ENCODE data around the gene CCDC117.

CCDC117 gene

DNA sequence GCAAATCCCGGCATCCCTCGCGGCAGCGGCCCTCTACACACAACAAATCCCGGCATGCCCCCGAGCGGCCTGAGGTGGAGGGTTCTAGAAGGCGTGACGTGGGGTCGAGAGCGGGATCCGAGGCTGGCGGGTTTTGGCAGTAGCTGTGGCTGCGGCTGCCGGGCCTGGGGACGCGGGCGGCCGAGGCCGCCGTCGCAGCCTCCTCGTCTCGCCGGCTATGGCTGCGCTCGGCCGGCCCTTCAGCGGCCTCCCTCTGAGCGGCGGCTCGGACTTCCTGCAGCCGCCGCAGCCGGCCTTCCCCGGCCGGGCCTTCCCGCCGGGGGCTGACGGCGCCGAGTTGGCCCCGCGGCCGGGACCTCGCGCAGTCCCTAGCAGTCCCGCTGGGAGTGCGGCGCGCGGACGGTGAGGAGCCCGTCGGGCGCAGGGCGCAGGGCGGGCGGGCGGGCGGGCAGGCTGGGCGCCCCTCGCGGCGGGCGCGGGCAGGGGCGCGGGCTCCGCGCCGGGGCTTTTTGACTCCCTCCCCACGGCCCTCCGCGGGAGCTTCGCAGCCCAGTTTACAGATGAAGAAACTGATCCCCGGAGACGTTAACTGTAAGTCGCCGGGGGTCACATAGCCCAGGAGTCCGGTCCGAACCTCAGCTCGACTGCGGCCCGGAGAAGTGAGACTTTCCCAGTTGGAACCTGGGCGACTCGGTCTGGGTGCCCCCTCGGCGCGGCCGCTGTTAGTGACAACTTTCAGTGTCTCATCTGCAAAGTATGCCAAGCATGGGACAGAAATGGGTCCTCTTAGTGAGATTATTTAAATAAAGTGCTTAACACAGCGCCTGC lies at the start of gene CCDC117:
TSS of gene CCDC117 (plus strand) at position 63 of the 828 bp plus-strand sequence. CDS start at position 218, 155 bp downstream.
- peak within 1 kb of the TSS; percentile 99 to 100 for H3K27ac ChIP-seq
- TF ChIP-seq, protein P1, sequence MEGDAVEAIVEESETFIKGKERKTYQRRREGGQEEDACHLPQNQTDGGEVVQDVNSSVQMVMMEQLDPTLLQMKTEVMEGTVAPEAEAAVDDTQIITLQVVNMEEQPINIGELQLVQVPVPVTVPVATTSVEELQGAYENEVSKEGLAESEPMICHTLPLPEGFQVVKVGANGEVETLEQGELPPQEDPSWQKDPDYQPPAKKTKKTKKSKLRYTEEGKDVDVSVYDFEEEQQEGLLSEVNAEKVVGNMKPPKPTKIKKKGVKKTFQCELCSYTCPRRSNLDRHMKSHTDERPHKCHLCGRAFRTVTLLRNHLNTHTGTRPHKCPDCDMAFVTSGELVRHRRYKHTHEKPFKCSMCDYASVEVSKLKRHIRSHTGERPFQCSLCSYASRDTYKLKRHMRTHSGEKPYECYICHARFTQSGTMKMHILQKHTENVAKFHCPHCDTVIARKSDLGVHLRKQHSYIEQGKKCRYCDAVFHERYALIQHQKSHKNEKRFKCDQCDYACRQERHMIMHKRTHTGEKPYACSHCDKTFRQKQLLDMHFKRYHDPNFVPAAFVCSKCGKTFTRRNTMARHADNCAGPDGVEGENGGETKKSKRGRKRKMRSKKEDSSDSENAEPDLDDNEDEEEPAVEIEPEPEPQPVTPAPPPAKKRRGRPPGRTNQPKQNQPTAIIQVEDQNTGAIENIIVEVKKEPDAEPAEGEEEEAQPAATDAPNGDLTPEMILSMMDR (IDR thresholded peaks at IDR 0.05): no peak
- peak; percentile 93 for DNase-seq (ENCODE audit: low spot score)
- H3K4me3 ChIP-seq: peak within 1 kb of the TSS; percentile 94

DNA sequence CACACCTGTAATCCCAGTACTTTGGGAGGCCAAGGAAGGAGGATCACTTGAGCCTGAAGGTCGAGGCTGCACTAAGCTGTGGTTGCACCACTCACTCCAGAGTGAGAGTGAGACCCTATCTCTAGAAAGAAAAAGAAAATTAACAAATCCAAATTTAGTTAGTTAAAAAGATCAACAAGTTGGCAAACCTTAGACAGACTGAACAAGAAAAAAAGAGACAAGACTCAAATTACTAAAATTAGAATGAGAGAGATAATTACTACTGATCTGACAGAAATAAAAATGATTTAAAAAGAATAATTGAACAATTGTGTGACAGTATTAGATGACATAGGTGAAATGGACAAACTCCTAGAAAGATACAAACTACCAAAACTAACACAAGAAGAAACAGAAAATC lies 44.5 kb upstream of the CCDC117 start:
- Histone ChIP-seq H3K27ac (no peak overlapping the region), H3K4me3 (no peak overlapping the region)
- TF ChIP-seq, protein P1 (IDR thresholded peaks at IDR 0.05): no peak
- no peak for DNase-seq (ENCODE audit: low spot score)

DNA sequence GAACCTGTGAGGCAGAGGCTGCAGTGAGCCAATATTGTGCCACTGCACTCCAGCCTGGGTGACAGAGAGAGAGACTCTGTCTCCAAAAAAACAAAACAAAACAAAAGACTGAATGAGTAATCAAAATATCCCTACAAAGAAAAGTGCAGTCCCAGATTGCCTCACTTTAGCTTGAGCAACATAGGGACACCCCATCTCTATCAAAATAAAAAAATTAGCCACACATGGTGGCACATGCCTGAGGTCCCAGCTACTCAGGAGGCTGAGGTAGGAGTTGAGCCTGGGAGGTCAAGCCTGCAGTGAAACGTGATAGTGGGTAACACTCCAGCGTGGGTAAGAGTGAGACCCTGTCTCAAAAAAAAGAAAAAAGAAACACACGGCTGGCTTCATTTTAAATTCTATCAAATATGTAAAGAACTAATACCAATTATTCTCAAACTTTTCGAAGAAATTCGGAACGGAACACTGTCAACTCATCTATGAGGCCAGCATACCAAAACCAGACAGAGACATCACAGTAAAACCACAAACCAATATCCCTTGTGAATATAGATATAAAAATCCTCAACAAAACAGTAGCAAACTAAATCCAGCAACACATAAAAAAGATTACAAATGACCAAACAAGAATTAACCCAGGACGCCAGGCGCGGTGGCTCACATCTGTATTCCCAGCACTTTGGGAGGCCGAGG lies 43.7 kb upstream of the CCDC117 start:
- Histone ChIP-seq H3K27ac (no peak overlapping the region), H3K4me3 (no peak overlapping the region)
- DNase-seq (ENCODE audit: low spot score): no peak
- TF ChIP-seq, protein P1 (IDR thresholded peaks at IDR 0.05): no peak

DNA sequence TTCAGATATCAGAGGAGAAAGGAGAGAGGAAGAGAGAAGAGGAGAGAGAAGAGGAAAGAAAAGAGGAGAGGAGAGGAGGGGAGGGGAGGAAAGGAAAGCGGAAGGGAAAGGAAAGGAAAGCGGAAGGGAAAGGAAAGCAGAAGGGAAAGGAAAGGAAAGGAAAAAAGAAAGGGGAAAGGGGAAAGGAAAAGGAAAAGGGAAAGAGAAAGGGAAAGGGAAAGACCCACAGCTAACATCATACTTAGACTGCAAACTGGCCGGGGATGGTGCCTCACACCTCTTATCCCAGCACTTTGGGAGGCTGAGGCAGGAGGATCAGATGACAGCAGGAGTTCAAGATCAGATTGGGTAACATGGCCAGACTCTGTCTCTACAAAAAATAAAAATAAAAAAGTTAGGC lies 42.3 kb upstream of the CCDC117 start:
- H3K27ac ChIP-seq: no peak overlapping the region
- TF ChIP-seq, protein P1 (IDR thresholded peaks at IDR 0.05): no peak

DNA sequence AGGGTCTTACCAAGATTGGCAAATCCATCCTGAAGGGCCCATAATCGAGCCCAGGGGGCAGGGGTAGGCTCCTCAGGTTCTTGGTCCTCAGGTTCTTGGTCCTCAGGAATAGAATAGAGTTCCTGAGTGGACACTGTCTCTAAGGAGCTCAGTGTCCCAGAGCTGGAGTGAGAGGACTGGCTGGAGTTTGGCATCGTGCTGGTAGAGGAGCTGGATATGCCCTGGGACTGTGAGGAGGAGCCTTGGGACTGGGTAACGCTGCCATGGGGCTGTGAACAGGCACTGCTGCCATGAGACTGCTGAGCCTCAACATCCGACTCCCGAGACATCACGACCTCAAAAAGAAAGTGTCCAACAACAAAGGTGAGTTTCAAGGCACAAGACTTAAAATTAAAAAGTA lies 38.1 kb upstream of the CCDC117 start:
- H3K4me3 ChIP-seq: no peak overlapping the region
- TF ChIP-seq, protein P1 (IDR thresholded peaks at IDR 0.05): no peak
- no peak for DNase-seq (ENCODE audit: low spot score)
- H3K27ac ChIP-seq: no peak overlapping the region

More for the DNA sequence above, 42.3 kb upstream of the CCDC117 start:
- DNase-seq (ENCODE audit: low spot score): no peak
- H3K4me3 ChIP-seq: no peak overlapping the region

DNA sequence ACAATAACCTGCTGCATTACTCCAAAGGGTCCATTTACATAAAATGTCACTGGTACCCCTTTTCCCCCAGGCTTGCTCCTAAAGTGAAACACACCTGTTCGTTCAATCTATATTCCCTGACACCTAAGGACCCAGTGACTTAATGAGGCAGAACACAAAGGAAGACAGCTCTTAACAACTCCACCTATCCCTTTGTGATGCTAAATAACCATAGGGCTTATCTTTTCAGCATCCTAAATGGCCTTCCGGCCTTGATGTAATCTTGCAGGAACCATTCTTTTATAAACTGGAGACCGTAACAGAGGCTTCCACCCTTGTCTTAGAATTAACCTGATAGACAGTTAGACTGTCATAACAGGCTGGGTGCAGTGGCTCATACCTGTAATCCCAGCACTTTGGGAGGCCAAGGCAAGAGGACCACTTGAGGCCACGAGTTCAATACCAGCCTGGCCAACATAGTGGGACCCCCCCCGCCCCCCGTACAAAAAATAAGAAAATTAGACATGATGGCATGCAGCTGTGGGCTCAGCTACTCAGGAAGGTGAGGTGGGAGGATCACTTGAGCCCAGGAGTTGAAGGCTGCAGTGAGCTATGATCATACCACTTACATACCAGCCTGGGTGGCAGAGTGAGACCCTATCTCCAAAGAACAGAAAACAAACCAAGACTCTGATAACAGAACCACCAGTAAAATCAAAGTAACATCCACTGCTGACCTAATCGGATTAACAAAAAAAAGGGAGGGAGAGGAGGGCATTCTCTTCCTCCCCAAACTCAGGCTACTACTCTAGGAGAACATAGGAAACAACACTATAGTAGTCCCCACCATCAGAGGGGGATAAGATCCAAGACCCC lies 36.0 kb upstream of the CCDC117 start:
- no peak for DNase-seq (ENCODE audit: low spot score)
- Histone ChIP-seq H3K4me3 (no peak overlapping the region), H3K27ac (no peak overlapping the region)
- TF ChIP-seq, protein P1 (IDR thresholded peaks at IDR 0.05): no peak

Data from coronary artery (tissue), 2 donors.